ENCODE data around the gene TMEM181. TPM values are rescaled to one million over a fixed set of nuclear protein-coding genes. Genes with fewer than 3 reads are reported as not detected.

TMEM181 gene
- total and polyA plus RNA-seq, 2 of the 13 experiments (the other 11 are each of a cell fraction or from before 2014, with no cell fraction given): 59.1 to 108 TPM

- TF ChIP-seq SP1 (IDR thresholded peaks at IDR 0.05) (no peak), SP1 (CRISPR knock-in tag; IDR thresholded peaks at IDR 0.05) (peak; percentile 74), SCMH1 (CRISPR knock-in tag; IDR thresholded peaks at IDR 0.05; ENCODE audit: borderline replicate concordance) (no peak), HNF1A (IDR thresholded peaks at IDR 0.05; ENCODE audit: low read depth) (no peak), HNF1A (CRISPR knock-in tag; IDR thresholded peaks at IDR 0.05; ENCODE audit: borderline replicate concordance) (0 out of 2 replicates have a peak, but pooled peaks have one; percentile 20), ZNF639 (CRISPR knock-in tag; conservative IDR thresholded peaks at IDR 0.05) (peak; percentile 83), ZNF703 (CRISPR knock-in tag; IDR thresholded peaks at IDR 0.05; ENCODE audit: borderline replicate concordance) (0 out of 2 replicates have a peak, but pooled peaks have one; percentile 63), MNT (IDR thresholded peaks at IDR 0.05) (no peak), AHDC1 (CRISPR knock-in tag; IDR thresholded peaks at IDR 0.05; ENCODE audit: borderline replicate concordance) (peak; percentile 13; the same call in 1 of the 2 replicates), FOXA3 (CRISPR knock-in tag; IDR thresholded peaks at IDR 0.05) (peak; percentile 54), ZFP1 (CRISPR knock-in tag; IDR thresholded peaks at IDR 0.05) (no peak), POLR2AphosphoS5 (IDR thresholded peaks at IDR 0.05; ENCODE audit: low read depth, low read length) (peak; percentile 57), ZNF317 (CRISPR knock-in tag; IDR thresholded peaks at IDR 0.05) (no peak; the same call in 1 of the 2 replicates), SIN3B (IDR thresholded peaks at IDR 0.05; ENCODE audit: low read length) (peak; percentile 38; the same call in 1 of the 2 replicates)
Measured at GRCh38 chr6:158559895-158560835, at the start of gene TMEM181 (continued).

Data from HepG2 (cell line).